Bone marrow (tissue), 2 donors: ENCODE measurements around the gene PKN2.
"Not testable (repeated sequence)": the region's sequence is repeated elsewhere in the genome, so short reads cannot be mapped to it uniquely, and the experiment has no call there.

ENCODE experiments used
- DNase-seq, 2 donors: peaks; one replicate each; lab custom pipeline; 2025; lab: John Stamatoyannopoulos, UW

The PKN2 gene

GRCh38 chr1:88880717-88881116 lies 196.6 kb downstream of the PKN2 start:
- not testable (repeated sequence) for DNase-seq

- DNase-seq: no peak
Observed at GRCh38 chr1:88883156-88883555, 199.1 kb downstream of the PKN2 start.
